ENCODE data around the gene MRPL38. TPM values are rescaled to one million over a fixed set of nuclear protein-coding genes. Genes with fewer than 3 reads are reported as not detected.

MRPL38 gene
- total and polyA plus RNA-seq, 2 donors (not counting 1 experiment from before 2014, with no cell fraction given): 126 to 127 TPM

DNA sequence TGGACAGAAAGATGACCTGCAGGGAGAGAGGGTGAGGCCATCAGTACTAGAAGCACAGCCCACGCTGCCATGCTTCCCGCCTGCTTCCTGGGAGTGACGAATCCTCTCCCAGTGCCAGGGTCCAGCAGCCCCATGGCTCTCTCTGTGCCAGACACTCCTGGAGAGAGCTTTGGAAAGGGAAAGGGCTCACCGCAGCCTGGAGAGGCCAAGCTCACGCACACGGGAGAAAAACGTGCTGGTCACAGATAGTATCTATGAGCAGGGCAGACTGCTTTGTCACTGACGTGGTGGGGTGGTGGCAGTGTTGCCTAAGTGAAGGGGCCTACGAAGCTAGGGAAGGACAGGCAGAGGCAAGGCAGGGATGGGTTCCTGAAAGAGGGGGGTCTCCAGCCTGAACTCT is 55.0 kb downstream of the MRPL38 start:
- Mint-ChIP-seq H3K4me3 (no peak overlapping the region), H3K4me1 (peaks cover 36% of the 10 kb centered on the region), H3K27me3 (no peaks in the 10 kb centered on the region), H3K27ac (no peak overlapping the region), H3K9me3 (ENCODE audit: insufficient read depth) (no peaks in the 10 kb centered on the region)
- 95% methylated on average over 9 of the region's 9 CpGs for WGBS (ENCODE audit: insufficient coverage)
- H3K9ac ChIP-seq (ENCODE audit: low read length): no peak overlapping the region
- H3K9me3 ChIP-seq (ENCODE audit: control extremely low read depth in 1 of 3, control insufficient read depth in 2 of 3, insufficient read depth in 1 of 3, low read length in 2 of 3): no peaks in the 10 kb centered on the region
- ATAC-seq (ENCODE audit: low read depth): no peak
- peaks cover 51% of the 10 kb centered on the region for H3K79me2 ChIP-seq (ENCODE audit: control insufficient read depth, insufficient read depth, low read length)
- peaks cover 7 to 62% of the 10 kb centered on the region in 2 experiments for H3K36me3 ChIP-seq (replicated peaks in 1 of 2; ENCODE audit: control extremely low read depth in 1 of 2, control insufficient read depth in 1 of 2, extremely low read depth in 1 of 2, insufficient read depth in 2 of 2, low read length in 1 of 2)
- H3K4me1 ChIP-seq (ENCODE audit: control insufficient read depth in 2 of 2, insufficient read depth in 2 of 2, low read length in 2 of 2): peaks cover 18 to 37% of the 10 kb centered on the region in 2 donors
- POLR2A ChIA-PET: interaction anchor here (1.2 kb wide), 1 partner anchor 73 kb away, joined by 4 read pairs; no protein-coding TSS in a partner anchor
- H3K4me3 ChIP-seq (ENCODE audit: control extremely low read depth in 1 of 5, extremely low read depth in 1 of 5, insufficient read depth in 1 of 5, low read depth in 2 of 5, low read length in 4 of 5): no peak overlapping the region
- no peak for DNase-seq
- H2AFZ ChIP-seq (ENCODE audit: insufficient read depth, low read depth, low read length, poor library complexity, severe bottlenecking): no peak overlapping the region
- intact Hi-C loops (cut with micrococcal nuclease): loop anchor here (10.0 kb wide), 2 partner anchors 155 to 185 kb away; partner anchors contain the start of genes CDK3, RECQL5 and SAP30BP
- CTCF ChIA-PET: interaction anchor here (0.5 to 7.2 kb wide), 7 partner anchors 10 to 175 kb away, joined by 3 to 50 read pairs (median 5); partner anchors contain the start of genes GALK1 and TRIM47
- H3K27me3 ChIP-seq (replicated peaks in 1 of 4; ENCODE audit: control extremely low read depth in 1 of 4, control insufficient read depth in 3 of 4, insufficient read depth in 4 of 4, low read length in 3 of 4): no peaks in the 10 kb centered on the region
- TF ChIP-seq EZH2 (IDR thresholded peaks at IDR 0.05; ENCODE audit: borderline replicate concordance, insufficient read depth, low read depth, low read length, poor library complexity, severe bottlenecking) (no peak), CTCF (IDR thresholded peaks at IDR 0.05) (no peak)
- peaks cover 18% of the 10 kb centered on the region for H4K20me1 ChIP-seq (ENCODE audit: control insufficient read depth, insufficient read depth, low read length, poor library complexity, severe bottlenecking)
- H3K4me2 ChIP-seq (replicated peaks; ENCODE audit: low read depth, low read length, poor library complexity, severe bottlenecking): no peak overlapping the region
- no peak overlapping the region for H3K27ac ChIP-seq (ENCODE audit: low read length in 2 of 2)

DNA sequence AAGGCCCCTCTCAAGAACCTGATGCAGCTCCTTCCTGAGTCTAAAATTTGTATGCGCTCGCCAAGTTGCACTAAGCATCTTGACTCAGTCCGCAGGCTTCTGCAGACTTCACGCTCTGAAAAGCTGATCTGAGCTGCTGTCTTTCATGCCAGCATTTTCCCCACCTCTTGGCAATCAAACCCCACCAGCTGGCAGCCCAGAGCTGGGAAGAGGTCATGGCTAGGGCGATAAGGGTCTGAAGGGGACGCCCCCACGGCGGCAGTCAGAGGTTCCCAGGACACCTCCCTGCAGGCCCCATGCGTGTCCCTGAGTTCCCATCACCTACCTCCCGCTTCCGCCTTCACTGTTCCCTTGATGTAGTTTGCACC is 55.4 kb downstream of the MRPL38 start:
- no peaks in the 10 kb centered on the region for H3K9me3 Mint-ChIP-seq (ENCODE audit: insufficient read depth)
- H4K20me1 ChIP-seq (ENCODE audit: control insufficient read depth, insufficient read depth, low read length, poor library complexity, severe bottlenecking): peaks cover 18% of the 10 kb centered on the region
- intact Hi-C loops (cut with micrococcal nuclease): loop anchor here (10.0 kb wide), 1 partner anchor 156 kb away; the partner anchor contains the start of gene CDK3
- peaks cover 15 to 37% of the 10 kb centered on the region in 2 donors for H3K4me1 ChIP-seq (ENCODE audit: control insufficient read depth in 2 of 2, insufficient read depth in 2 of 2, low read length in 2 of 2)
- ATAC-seq (ENCODE audit: low read depth) (no peak), DNase-seq (no peak)
- H2AFZ ChIP-seq (ENCODE audit: insufficient read depth, low read depth, low read length, poor library complexity, severe bottlenecking): no peak overlapping the region
- ChIA-PET POLR2A (interaction anchor here (1.2 kb wide), 1 partner anchor 72 kb away, joined by 4 read pairs; no protein-coding TSS in a partner anchor), CTCF (interaction anchor here (0.5 to 7.2 kb wide), 8 partner anchors 11 to 175 kb away, joined by 3 to 50 read pairs (median 4); partner anchors contain the start of genes GALK1 and TRIM47)
- no peak overlapping the region for H3K27ac Mint-ChIP-seq
- H3K27me3 ChIP-seq (replicated peaks in 1 of 4; ENCODE audit: control extremely low read depth in 1 of 4, control insufficient read depth in 3 of 4, insufficient read depth in 4 of 4, low read length in 3 of 4): no peaks in the 10 kb centered on the region
- peaks cover 7 to 62% of the 10 kb centered on the region in 2 experiments for H3K36me3 ChIP-seq (replicated peaks in 1 of 2; ENCODE audit: control extremely low read depth in 1 of 2, control insufficient read depth in 1 of 2, extremely low read depth in 1 of 2, insufficient read depth in 2 of 2, low read length in 1 of 2)
- no peak overlapping the region for H3K27ac ChIP-seq (ENCODE audit: low read length in 2 of 2)
- H3K4me1 Mint-ChIP-seq: peaks cover 32% of the 10 kb centered on the region
- no peak for TF ChIP-seq EZH2 (IDR thresholded peaks at IDR 0.05; ENCODE audit: borderline replicate concordance, insufficient read depth, low read depth, low read length, poor library complexity, severe bottlenecking)
- TF ChIP-seq CTCF (IDR thresholded peaks at IDR 0.05): no peak
- H3K4me3 Mint-ChIP-seq: no peak overlapping the region
- H3K4me3 ChIP-seq (ENCODE audit: control extremely low read depth in 1 of 5, extremely low read depth in 1 of 5, insufficient read depth in 1 of 5, low read depth in 2 of 5, low read length in 4 of 5): no peak overlapping the region
- no peak overlapping the region for H3K4me2 ChIP-seq (replicated peaks; ENCODE audit: low read depth, low read length, poor library complexity, severe bottlenecking)
- H3K79me2 ChIP-seq (ENCODE audit: control insufficient read depth, insufficient read depth, low read length): peaks cover 51% of the 10 kb centered on the region
- no peaks in the 10 kb centered on the region for H3K27me3 Mint-ChIP-seq
- over 99% methylated on average over 11 of the region's 11 CpGs for WGBS (ENCODE audit: insufficient coverage)
- H3K9ac ChIP-seq (ENCODE audit: low read length): no peak overlapping the region
- H3K9me3 ChIP-seq (ENCODE audit: control extremely low read depth in 1 of 3, control insufficient read depth in 2 of 3, insufficient read depth in 1 of 3, low read length in 2 of 3): no peaks in the 10 kb centered on the region
